IPS DF 19.7 (cell line): ENCODE data around the gene MORC2.

Source experiments
- DNase-seq: peaks from one replicate; pipeline ENCODE4 v3.0.0-alpha.2; 2013; ENCODE audit warnings: low read depth, low spot score

Gene MORC2

GRCh38 chr22:30921108-30921507, 47.5 kb downstream of the MORC2 start:
- DNase-seq, result no peak

- no peak for DNase-seq
Observed at GRCh38 chr22:30920407-30920806, 48.2 kb downstream of the MORC2 start.

- DNase-seq, result no peak
Observed at GRCh38 chr22:30919973-30920372, 48.6 kb downstream of the MORC2 start.

- no peak for DNase-seq
Observed at GRCh38 chr22:30918761-30919160, 49.8 kb downstream of the MORC2 start.

GRCh38 chr22:30910358-30910757, 58.2 kb downstream of the MORC2 start:
- DNase-seq, result no peak

- DNase-seq, result no peak
Observed at GRCh38 chr22:30909306-30909705, 59.3 kb downstream of the MORC2 start.

- no peak for DNase-seq
Observed at GRCh38 chr22:30908051-30908461, 60.5 kb downstream of the MORC2 start.

GRCh38 chr22:30906946-30907345, 61.6 kb downstream of the MORC2 start:
- no peak for DNase-seq

- no peak for DNase-seq
Observed at GRCh38 chr22:30906411-30906810, 62.2 kb downstream of the MORC2 start.

GRCh38 chr22:30905696-30906341, 62.8 kb downstream of the MORC2 start:
- no peak for DNase-seq

GRCh38 chr22:30903876-30904460, 64.6 kb downstream of the MORC2 start:
- no peak for DNase-seq

GRCh38 chr22:30902496-30903357, 65.8 kb downstream of the MORC2 start:
- no peak for DNase-seq

GRCh38 chr22:30894371-30894740, 74.2 kb downstream of the MORC2 start:
- DNase-seq, result no peak

- DNase-seq, result no peak
Observed at GRCh38 chr22:30893434-30894370, 74.9 kb downstream of the MORC2 start.

GRCh38 chr22:30892731-30893221, 75.8 kb downstream of the MORC2 start:
- DNase-seq, result no peak

- no peak for DNase-seq
Observed at GRCh38 chr22:30892286-30892685, 76.3 kb downstream of the MORC2 start.

GRCh38 chr22:30891781-30892180, 76.8 kb downstream of the MORC2 start:
- no peak for DNase-seq

- no peak for DNase-seq
Observed at GRCh38 chr22:30891443-30891755, 77.2 kb downstream of the MORC2 start.

- DNase-seq, result peak; percentile 15
Observed at GRCh38 chr22:30890686-30891442, 77.7 kb downstream of the MORC2 start.

GRCh38 chr22:30889996-30890480, 78.5 kb downstream of the MORC2 start:
- no peak for DNase-seq
